Activated CD4-positive, alpha-beta T cell treated with anti-CD3 and anti-CD28 coated beads, Interleukin-2, amount 50 U/mL, for 48 hours (primary cell): ENCODE results near the gene SLC35A1.
A peak's percentile ranks its signal among the peaks of the same experiment; 100 is the strongest.
"Not testable (repeated sequence)": the region's sequence is repeated elsewhere in the genome, so short reads cannot be mapped to it uniquely, and the experiment has no call there.

Experiments used
- DNase-seq, 2 experiments: peaks; one replicate each; pipeline ENCODE4 v3.0.0-alpha.2; 2020

Gene SLC35A1

GRCh38 chr6:87472525-87473418, at the start of gene SLC35A1:
Gene SLC35A1, plus strand, starts transcription at chr6:87472974. Its CDS starts 30 bp downstream, at chr6:87473004.
- DNase-seq = peak; percentile 86 to 87

- no peak for DNase-seq
Measured at GRCh38 chr6:87426789-87427188, 46.0 kb upstream of the SLC35A1 start.

DNA sequence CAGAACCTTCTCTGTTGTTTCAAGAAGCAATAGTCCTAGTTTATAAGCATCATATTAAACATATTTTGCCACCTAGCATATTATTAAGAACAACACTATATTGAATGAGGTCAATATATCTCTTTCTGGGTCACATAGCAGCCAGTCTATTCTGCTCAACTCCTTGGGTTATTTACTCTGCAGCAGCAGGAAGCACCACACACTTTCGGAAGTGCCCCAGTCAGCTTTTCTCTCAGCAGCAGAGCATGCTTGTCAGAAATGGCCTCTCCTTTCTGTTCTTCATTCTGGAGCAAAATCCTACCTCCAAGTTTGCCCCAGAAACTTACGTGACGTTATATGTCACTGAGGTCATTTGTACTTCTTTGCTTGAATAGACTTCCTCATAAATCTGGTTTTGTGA, 42.3 kb upstream of the SLC35A1 start:
- DNase-seq = no peak

DNA sequence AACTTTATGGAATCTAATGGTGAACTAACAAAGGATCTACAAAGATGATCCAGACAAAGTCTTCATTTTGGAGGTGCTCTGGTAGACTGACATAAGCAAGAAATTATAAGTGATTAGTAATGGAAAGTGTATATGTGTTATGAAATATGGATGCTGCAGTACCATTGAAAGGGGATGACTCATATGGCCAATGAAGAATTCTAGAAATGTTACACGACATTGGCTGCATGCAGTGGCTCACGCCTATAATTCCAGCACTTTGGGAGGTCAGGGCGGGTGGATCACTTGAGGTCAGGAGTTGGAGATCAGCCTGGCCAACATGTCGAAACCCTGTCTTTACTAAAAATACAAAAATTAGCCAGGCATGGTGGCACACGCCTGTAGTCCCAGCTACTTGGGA, 41.5 kb upstream of the SLC35A1 start:
- DNase-seq = no peak

- peak; percentile 29 to 39 for DNase-seq
Measured at GRCh38 chr6:87436435-87436834, 36.3 kb upstream of the SLC35A1 start.

- no peak for DNase-seq
Measured at GRCh38 chr6:87441711-87442110, 31.1 kb upstream of the SLC35A1 start.

DNA sequence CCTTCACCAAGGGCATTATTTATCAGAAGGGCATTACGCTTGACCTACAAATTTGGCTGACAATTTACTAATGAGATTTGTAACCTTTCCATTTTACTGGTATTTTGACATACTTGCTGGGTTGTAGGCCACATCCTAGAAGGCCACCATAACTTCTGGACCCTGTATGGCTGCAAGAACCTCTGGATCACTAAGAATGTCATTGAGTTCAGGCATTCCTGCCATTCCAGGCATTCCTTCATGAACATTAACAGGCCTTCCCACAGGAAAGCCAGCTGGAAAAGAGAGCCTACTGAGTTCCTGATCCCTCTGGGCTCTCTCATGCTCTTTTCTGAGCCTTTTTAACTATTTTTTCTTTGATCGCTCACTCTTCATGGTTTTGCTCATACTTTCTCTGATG, 28.4 kb upstream of the SLC35A1 start:
- DNase-seq = no peak

- no peak for DNase-seq
Measured at GRCh38 chr6:87465051-87465450, 7.7 kb upstream of the SLC35A1 start.

GRCh38 chr6:87473419-87473903, 687 bp downstream of the SLC35A1 start:
- DNase-seq = peak in 1 of 2 experiments; percentile 7

- no peak for DNase-seq
Measured at GRCh38 chr6:87481931-87482330, 9.2 kb downstream of the SLC35A1 start.

- DNase-seq = no peak
Measured at GRCh38 chr6:87482366-87482765, 9.6 kb downstream of the SLC35A1 start.

DNA sequence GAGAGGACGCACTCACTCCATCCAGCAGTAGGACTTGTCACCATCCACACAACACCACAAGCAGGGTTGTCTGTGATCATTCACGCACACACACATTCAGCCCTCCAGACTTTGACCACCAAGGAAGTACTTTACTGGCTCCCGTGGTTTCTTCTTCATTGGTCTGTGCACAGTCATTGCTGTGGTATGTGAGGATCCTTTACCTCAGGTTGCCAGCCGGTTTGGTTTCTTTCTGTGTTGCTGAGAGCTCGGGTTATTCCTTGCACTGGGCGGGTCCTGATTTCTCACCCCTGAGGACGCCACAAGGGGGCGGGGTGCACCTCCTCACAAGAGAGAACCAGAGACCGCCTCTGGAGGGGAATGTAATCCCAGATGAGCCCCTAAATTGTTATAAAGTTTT, 11.2 kb downstream of the SLC35A1 start:
- DNase-seq = peak in 1 of 2 experiments; percentile 13

- DNase-seq = no peak
Measured at GRCh38 chr6:87484491-87484890, 11.7 kb downstream of the SLC35A1 start.

GRCh38 chr6:87487555-87487954, 14.8 kb downstream of the SLC35A1 start:
- DNase-seq = no peak

GRCh38 chr6:87489326-87489725, 16.6 kb downstream of the SLC35A1 start:
- DNase-seq = not testable (repeated sequence)

DNA sequence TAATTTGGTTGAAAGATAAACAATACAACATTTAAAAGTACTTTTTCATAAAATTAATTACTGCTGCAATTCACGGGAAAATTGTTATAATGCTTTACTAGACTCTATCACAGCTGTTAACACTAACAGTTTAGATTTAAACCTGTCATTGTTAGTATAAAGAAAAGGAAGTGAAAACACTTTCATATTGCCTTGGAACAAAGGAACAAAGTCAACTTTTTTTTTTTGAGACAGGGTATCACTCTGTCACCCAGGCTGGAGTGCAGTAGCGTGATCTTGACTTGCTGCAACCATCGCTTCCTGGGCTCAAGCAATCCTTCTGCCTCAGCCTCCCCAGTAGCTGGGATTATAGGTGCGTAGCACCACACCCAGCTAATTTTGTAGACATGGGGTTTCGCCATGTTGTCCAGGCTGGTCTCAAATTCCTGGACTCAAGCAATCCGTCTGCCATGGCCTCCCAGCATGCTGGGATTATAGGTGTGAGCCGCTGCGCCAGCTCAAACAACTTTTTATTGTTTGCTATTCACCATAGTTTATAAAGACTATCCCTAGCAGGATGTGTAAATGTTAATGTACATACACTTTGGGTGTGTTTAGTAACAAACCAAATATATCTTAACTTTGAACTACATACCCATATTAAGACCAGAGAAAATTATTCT, 22.1 kb downstream of the SLC35A1 start:
- no peak for DNase-seq

DNA sequence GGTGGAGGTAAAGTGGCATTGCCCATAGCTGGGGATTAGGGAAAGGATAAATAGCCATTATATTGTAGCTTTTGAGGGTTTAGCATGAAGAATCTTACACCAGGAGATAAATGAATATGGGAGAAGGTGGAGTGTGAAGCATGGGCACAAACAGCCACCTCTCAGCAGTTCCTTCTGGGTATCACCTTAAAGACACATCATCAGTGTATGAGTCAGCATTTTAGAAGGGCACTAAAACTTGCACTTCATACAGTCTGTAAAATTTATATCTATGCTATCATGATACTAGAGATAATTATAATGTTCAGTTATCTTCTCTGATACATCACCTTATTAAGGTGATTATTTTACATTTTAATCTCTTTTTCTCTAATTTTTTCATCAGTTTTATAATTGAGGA, 25.3 kb downstream of the SLC35A1 start:
- no peak for DNase-seq

DNA sequence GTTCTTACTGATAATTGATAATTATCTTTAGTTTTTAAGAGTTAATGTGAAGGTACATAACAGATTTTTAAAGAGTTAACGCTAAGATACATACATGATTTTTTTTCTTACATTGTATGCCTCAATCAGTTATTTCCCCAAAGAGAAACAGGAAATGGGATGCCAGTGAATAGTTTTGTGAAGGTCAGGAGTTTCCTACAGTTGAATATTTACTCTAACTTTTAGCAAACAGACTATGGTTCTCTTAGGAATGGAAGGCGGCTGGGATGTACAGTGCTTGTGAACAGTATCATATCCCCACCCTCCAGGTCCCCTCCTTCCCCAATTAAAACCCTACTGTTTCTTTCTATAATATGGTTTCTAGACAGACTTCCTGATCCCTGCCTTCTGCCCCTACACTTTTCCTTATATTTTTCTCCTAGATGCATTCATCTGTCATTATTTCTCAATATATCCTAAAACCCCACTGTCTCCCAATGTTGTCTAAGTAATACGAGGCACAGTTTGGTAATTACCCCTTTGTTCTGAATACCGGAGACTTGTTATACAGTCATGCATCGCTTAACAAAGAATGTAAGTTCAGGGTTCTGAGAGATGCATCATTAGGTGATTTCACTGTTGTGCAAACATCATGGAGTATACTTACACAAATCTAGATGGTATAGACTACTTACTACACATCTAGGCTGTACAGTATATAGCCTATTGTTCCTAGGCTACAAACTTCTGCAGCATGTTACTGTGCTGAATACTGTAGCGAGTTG, 29.2 kb downstream of the SLC35A1 start:
- DNase-seq = no peak

- DNase-seq = no peak
Measured at GRCh38 chr6:87504441-87504840, 31.7 kb downstream of the SLC35A1 start.

- DNase-seq = no peak
Measured at GRCh38 chr6:87514831-87515230, 42.1 kb downstream of the SLC35A1 start.

DNA sequence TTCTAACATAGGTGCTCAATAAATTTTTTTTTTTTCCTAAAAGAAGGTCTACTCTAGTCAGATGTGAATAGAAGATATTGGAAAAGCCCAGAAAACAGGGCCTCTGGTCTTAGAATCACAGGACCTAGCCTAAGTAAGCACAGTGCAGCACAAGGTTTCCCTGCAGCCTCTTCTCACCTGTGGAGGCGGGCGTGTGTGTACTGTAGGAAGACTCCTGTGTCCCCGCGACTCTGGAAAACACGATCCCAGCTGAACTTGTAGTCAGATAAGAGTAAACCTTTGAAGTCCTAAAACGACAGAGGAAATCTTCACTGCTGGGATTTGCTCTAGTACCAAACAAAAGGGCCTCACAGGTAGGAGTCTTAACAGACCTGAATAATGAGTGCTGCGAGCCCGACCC, 45.7 kb downstream of the SLC35A1 start:
- no peak for DNase-seq

- DNase-seq = no peak
Measured at GRCh38 chr6:87522686-87523085, 49.9 kb downstream of the SLC35A1 start.

GRCh38 chr6:87529221-87529620, 56.4 kb downstream of the SLC35A1 start:
- no peak for DNase-seq
